Superior temporal gyrus (tissue), 1 donor: Measurements from ENCODE around the gene DMXL1.
A peak's percentile ranks its signal among the peaks of the same experiment; 100 is the strongest.
"Not testable (repeated sequence)": the region's sequence is repeated elsewhere in the genome, so short reads cannot be mapped to it uniquely, and the experiment has no call there.

Source experiments
- DNase-seq: peaks from one replicate; pipeline ENCODE4 v3.0.0-alpha.2; 2016; ENCODE audit errors: extremely low spot score

Gene DMXL1

DNA sequence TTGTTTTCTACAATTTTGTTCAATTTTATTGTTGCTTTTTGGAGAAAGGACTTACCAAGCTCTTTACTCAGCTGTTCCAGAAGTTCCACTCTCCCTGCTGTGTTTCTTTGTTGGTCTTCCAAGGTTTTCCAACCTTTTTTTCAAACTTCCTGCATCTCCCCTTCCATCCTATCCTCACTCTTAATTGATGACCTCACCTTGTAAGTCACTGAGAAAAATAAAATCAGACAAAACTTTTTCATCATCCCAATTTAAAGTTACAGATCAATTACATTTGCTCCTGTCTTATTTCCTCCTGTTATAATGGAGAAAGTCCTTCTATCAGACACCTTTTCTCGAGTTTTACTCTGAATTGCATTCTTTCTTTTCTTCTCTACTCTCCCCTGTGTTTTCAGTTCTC, 121.1 kb downstream of the DMXL1 start:
- DNase-seq, result no peak

DNA sequence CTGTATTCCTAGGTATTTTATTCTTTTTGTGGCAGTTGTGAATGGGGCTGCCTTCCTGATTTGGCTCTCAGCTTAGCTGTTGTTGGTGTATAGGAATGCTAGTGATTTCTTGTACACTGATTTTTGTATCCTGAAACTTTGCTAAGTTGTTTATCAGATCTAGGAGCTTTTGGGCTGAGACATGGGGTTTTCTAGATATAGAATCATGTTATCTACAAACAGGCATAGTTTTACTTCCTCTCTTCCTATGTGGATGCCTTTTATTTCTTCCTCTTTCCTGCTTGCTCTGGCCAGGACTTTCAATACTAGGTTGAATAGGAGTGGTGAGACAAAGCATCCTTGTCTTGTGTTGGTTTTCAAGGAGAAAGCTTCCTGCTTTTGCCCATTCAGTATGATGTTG, 129.9 kb downstream of the DMXL1 start:
- no peak for DNase-seq

DNA sequence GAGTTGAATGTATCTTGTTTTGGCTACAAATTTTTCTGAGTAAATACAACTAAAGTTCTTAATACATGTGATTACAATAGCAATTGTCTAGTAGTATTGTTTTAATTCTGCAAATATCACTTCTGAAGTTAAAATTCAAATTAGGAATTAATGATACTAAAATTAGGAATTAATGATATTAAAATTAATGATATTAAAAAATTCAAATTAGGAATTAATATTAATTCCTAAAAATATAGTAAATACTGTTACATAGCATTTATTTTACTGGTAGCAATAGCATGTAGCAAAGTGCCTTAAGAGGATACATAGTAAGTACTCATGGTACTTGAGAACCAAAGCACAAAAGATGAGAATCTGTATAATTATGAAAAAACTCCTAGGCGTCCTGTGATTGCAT, 136.2 kb downstream of the DMXL1 start:
- DNase-seq, result no peak

DNA sequence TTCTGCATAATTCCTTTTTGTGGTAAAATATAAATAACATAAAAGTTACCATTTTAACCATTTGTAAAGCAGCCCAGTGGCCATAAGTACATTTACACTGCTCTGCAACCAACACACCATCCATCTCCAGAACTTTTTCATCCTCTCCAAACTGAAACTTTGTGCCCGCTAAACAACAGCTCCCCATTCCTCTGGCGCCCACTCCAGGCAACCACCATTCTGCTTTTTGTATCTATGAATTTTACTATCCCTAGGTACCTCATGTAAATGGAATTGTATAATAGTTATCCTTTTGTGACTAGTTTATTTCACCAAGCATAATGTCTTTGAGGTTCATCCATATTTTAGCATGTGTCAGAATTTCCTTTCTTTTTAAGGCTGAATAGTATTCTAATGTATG, 141.1 kb downstream of the DMXL1 start:
- no peak for DNase-seq

DNA sequence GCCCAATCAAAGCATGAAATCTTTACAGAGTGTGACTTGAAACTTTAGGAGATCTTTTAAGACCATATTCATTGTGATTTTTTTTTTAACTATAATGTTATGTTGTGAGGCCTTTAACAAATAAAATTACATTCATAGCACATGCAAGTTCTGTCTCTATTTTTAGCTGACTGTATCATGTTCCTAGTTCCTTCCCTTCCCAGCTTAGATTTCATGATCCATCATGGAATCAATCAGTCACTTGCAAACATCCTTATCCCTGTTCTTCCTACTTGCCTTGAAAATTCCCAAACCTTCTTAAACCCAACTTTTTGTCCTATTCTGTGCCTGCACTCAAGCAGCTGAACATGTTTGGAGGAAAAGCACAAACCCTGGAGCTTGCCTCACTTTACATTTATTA, 141.8 kb downstream of the DMXL1 start:
- DNase-seq, result no peak

DNA sequence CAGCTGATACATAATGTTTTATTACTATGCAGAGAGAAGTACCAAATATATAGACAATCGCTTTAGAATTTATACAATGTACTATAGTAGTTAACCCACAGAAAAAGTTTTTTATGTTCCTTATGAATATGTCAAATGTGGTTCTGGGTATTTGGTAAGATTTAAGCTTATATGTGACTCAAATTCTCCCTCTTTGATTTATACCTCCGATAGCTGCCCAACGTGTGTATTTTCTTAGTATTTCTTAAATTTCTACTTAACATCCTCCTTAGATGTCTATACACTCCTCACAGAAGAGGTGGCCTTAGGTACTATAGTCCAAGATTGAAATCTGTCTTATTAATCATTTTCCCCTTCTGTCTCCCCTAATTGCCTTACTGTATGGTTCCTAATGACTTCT, 146.3 kb downstream of the DMXL1 start:
- no peak for DNase-seq

DNA sequence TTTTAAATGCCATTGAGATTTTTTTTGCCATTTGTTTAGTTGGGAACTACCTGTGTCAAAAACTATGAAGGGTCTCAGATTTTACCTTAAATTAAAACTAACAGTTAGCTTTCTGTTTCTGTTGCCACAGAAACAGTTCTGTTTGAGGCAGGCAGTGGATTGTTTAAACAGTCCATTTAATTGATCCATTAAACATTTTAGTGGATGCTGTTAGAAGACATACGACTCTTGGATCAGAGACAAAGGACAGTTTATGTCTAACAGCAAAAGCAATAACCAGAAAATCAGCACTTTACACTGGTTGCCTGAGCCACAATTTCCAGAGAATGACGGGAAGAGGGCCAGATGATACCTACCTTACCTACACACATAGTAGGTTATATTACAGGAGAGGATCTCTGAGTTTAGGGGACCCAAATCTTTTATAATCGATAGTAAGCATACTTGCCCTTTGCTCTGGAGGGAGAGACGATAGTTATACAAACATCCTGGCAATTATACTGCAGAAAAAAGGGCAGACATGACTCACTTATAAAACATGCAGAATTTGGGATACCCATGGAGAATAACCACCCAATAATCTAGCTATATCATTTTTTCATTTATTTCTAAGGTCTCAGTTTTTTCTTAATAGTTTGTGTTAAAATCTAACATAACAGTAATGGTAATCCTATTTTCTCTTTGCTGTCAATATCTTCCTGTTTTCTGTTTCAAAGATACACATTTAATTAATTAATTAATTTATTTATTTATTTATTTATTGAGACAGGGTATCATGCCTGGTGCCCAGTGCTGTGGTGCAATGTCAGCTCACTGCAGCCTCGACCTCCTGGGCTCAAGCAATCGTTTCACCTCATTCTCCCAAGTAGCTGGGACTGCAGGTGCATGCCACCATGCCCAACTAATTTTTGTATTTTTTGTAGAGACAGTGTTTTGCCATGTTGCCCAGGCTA, 148.2 kb downstream of the DMXL1 start:
- no peak for DNase-seq

DNA sequence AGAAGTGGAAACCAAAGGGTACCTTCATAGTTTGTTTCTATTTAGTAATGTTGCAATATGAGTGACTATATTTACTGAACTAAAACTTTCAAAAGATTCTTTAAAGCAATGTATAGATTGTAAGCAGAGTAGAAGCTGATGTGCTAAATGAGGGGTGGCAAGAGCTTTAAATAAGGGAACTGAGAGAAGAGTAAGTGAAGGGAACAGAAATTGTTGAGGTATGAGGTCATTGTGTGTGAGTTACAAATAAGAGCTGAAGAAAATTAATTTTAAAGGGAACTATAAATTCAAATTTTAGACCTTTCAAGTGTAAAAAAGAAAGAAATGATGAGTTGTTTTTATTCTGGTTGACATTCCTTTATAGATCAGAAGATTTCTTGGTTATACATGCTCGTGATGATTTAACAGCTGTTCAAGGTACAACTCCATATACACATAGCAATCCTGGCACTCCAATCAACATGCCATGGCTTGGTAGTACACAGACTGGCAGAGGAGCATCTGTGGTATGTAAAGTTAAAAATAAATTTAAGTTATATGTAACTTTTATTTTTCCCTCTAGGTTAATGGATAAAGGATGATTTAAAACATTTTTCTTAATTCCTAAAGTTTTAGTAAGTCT, 149.8 kb downstream of the DMXL1 start:
- no peak for DNase-seq

DNA sequence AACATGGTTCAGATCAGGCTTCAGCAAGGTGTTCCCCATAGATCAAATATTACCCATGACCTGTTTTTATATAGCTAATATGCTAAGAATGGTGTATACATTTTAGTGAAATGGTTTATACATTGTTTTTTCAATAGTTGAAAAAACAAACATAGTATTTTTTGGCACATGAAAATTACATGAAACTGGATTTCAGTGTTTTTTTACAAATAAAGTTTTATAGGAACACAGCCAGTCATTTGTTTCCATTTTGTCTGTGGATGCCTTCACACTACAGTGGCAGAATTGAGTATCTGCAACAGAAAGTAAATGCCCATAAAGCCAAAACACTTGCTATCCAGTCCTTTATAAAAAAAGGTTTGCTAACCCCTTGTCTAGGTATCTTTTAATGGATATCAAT, 150.4 kb downstream of the DMXL1 start:
- no peak for DNase-seq

DNA sequence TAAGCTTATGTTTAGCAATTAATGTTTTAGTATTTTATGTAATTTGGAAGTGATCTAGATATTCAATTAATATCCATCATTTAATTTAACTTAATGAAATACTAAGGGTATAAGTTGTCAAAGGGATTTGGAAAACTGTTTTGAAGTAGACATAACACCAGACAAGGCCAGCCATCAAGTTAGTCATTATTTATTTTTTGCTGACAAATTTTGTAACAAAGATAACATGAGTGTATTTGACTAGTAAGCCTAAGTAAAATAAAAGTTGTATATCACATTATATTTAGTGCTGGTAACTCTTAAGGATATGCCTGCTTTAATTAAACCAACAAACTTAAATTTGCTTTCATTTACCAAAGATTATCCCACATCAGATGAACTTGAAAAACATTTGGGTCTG, 159.1 kb downstream of the DMXL1 start:
- no peak for DNase-seq

DNA sequence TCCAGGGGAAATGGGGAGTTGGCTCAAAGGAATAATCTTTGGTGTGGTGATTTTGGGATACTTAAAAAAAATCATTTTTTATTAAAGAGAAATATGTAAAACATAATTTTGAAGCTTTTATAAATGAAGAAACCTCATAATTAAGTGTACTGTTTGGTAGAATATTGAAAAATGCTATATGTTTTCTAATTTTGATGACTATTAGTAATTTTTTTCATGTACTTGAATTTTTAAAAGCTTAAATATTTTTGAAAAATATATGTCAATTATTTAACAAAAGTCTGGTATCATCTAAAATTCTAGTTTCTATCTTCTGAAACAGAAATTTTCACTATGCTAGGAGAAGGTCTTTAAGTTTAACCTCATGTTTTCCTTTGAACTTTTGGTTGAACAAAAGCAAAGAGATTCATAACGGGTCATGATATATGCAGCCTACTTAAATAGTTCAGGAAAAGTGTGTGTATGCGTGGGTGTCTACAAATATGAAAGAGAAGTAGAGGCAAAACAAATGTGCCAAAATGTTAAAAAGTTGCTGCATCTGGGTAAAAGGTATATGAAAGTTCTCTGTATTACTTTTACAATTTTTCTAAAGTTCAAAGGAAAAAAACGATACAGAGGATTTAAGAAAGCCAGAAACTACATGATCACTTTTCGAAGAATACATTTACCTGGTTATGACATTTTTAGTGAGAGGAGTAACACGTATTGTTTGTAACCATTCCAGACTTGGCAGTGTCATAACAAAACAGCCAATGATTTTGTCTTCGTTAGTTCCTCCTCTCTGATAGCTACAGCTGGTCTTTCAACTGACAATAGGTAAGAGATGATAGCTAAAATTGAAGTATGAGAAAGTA, 167.6 kb downstream of the DMXL1 start:
- DNase-seq, result no peak

DNA sequence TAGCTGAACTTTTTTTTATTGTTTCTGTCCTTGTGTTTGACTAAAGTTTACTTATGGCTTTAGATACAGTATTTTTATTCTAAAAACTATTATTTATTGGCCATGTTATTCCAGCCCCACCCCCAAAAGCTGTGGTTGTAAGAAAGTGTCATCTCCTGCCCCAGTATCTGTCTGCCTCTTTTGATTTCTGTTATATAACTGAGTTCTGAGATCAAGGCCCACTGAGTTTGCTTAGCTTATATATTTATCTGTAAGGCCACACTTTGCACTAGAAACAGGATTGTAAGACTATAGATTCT, 168.2 kb downstream of the DMXL1 start:
- DNase-seq, result no peak

DNA sequence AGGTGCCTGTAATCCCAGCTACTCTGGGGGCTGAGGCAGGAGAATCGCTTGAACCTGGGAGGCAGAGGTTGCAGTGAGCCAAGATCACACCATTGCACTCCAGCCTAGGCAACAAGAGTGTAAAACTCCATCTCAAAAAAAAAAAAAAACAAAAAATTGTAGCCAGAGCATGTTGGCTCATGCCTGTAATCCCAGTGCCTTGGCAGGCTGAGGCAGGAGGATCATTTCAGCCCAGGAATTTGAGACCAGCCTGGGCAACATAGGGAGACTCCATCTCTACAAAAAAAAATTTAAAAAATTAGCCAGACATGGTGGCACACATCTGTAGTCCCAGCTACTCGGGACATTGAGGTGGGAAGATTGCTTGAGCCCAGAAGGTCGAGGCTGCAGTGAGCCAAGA, 168.9 kb downstream of the DMXL1 start:
- DNase-seq, result not testable (repeated sequence)

DNA sequence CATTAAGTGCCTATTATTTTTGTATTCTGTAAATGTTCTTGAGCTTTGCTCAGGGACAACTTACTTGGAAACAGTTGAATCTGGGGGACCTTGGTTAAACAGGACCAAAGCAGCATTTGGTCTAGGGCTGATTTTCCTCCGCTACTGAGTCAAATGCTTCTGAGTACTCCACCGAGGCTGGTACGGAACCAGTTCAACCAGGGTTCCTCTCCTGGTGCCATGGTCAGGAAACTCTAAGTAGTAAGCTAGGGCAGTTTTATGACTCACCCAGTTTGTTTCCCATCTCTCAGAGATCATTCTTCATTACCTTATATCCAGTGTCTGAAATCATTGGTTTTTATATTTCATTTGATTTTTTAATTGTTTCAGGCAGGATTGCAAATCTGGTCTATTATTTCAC, 173.0 kb downstream of the DMXL1 start:
- no peak for DNase-seq

DNA sequence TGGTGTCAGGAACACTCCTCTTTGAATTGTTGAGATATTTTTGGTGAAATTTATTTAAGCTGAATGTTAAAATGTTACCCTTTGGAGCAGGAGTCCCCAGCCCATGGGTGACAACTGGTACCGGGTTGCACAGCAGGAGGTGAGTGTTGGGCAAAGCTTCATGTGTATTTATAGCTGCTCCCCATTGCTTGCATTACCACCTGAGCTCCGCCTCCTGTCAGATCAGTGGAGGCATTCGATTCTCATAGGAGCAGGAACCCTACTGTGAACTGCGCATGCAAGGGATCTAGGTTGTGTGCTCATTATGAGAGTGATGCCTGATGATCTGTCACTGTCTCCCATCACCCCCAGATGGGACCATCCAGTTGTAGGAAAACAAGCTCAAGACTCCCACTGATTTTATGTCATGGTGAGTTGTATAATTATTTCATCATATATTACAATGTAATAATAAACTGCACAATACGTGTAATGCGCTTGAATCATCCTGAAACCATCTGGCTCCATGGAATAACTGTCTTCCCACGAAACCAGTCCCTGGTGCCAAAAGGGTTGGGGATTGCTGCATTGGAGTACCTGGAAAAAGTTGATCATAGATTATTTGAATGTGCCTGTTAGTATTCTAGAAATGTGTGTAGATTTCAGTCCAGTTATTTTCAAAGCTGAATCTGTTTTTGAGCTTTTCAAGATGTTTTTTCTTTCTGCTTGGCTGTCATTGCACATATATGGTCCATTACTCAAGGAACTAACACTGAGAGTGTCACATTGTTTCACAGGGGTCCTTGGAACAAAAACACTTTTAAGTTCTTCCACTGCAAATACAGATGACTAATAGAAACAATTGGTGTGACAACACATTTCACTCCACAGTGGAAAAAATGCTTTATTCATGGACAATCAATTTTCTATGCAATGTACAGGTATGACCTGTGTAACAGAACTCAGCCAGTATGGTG, 180.3 kb downstream of the DMXL1 start:
- no peak for DNase-seq

DNA sequence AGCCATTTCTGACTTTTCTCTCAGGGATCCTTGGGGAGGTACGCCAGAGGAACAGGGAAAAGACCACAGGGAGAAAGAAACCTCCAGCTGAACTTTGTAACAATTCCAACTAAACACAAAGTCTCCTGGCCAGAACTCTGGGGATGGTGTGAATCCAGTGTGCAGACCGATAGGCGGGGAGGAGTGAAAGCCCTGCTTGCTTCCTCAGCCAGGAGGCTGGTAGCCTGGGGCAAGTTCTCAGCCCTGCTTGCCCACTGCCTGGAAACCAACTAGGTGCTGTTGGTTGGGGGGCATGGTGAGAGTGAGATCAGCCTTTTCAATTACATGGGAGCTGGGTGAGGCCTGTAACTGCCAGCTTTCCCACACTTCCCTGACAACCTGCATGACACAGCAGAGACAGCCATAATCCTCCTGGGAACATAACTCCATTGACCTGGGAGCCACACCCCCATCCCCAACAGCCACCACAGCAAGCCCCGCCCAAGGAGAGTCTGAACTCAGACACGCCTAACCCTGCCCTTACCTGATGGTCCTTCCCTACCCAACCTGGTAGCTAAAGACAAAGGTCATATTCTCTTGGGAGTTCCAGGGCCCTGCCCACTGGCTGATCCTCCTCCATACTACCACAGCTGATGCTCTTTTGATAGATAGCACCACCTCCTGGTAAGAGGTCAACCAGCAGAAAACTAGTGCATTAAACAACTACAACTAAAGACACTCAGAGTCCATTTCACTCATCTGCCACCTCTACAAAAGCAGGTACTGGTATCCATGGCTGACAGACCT, 184.9 kb downstream of the DMXL1 start:
- no peak for DNase-seq

DNA sequence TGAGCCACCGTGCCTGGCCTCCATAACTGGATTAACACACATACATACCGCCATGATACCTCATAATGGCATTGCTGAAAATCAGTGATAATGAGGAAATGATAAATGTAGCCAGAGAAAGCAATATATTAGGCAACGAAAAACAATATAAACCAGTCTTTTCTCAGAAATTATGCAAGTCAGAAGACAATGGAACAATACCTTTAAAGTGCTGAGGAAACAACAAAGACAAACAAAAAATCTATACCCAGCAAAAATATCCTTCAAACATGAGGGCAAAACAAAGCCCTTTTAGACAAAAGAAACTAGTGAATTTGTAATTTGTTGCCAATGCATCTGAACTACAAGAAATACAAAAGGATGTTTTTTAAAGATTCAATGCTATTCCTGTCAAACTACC, 186.7 kb downstream of the DMXL1 start:
- DNase-seq, result no peak

DNA sequence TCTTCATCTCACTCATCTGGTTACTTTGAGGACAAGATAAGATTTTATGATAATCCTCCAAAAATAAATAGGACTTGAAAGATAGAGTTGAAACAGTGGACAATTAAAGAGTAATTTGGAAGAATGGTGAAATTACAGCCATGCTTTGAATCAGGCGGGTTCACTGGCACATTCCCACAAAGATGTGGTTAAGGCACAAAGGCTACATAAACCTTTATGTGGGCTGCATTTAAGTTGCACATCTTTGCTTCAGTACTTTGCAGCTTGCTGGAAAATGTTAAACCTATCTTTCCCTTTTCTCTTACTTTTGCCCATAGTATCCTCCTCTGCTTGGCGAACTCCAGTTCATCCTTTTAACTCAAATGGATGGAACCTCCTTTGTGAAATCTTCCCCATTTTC, 192.8 kb downstream of the DMXL1 start:
- DNase-seq, result no peak

DNA sequence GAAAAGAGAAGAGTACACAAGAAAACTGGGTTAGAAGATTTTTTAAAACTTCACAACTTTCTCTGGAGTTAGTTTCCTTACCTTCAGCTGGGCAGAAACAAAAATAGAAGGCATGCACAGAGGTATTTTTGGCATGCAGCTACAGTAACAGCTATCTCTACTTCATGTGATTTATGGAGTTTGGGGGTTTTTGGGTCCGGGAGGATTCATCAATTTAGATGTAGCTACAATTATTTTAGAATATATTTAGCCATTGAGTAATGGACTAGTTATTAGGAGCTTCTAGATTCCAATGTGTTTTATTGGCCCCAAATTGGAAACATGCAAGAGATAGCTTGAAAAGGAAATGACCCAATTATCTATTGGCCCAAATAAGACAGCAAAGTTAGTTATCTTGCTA, 193.3 kb downstream of the DMXL1 start:
- no peak for DNase-seq

DNA sequence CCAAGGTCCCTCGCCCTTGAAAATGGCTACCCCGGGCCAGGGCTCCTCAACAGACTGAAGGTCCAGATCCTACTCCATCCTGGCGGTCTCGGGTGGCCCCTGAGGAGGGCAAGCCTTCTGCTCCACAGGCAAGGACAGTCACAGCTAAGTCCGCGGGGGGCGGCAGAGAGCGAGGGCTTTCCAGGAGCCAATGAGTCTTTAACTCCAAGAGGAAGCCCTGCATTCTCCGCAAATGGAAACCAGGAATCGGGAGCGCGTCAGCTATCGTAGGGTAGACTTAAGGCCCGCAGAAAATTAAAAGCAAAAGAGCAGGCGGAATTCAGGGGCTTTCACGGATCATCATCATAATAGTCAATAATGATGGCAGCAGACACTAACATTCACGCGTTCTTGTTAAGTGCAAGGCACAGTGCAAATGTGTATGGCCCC, 197.1 kb downstream of the DMXL1 start:
- peak; percentile 97 for DNase-seq
